A673 (cell line): ENCODE data around the gene FBXO42. TPM values are rescaled to one million over a fixed set of nuclear protein-coding genes. Genes with fewer than 3 reads are reported as not detected.

ENCODE experiments used
- BruUV-seq: library from RNA; stranded (reverse); fragments of 400-500 nt; replicated peaks from 2 replicates; lab custom pipeline; 2021; lab: Mats Ljungman, UMichigan
- CTCF ChIA-PET: fragments of 300-600 bp; sonication (Branson Sonifier 250); formaldehyde crosslinking; loops from one replicate; lab custom pipeline; 2022; ENCODE audit warnings: antibody characterized with exemption; lab: Charles Lee
- POLR2A ChIA-PET: fragments of 300-600 bp; sonication (Branson Sonifier 250); formaldehyde crosslinking; loops from one replicate; lab custom pipeline; 2022; ENCODE audit warnings: antibody characterized with exemption; ENCODE audit not compliant: low non-redundant PET; lab: Charles Lee
- DNase-seq: peaks from one replicate; pipeline ENCODE4 v3.0.0-alpha.2; 2015; ENCODE audit warnings: low spot score
- H3K27ac ChIP-seq: fragments of 200-600 bp; sonication (generic); 2 replicates; pipeline ENCODE4 v1.5.1; 2016; ENCODE audit warnings: mixed run types, low read depth, mild to moderate bottlenecking, mixed read lengths, antibody characterized with exemption, low read length; ENCODE audit not compliant: poor library complexity, severe bottlenecking
- H3K27me3 ChIP-seq: fragments of 200-600 bp; sonication (generic); replicated peaks from 2 replicates; pipeline ENCODE4 v1.6.1; 2017; ENCODE audit warnings: mixed run types, low read depth, mild to moderate bottlenecking, mixed read lengths, antibody characterized with exemption, low read length; ENCODE audit not compliant: insufficient read depth, poor library complexity
- H3K36me3 ChIP-seq: fragments of 200-600 bp; sonication (generic); 2 replicates; pipeline ENCODE4 v1.6.1; 2016; ENCODE audit warnings: mixed run types, mild to moderate bottlenecking, mixed read lengths, antibody characterized with exemption, low read length; ENCODE audit not compliant: insufficient read depth, poor library complexity, severe bottlenecking
- H3K4me1 ChIP-seq: fragments of 200-600 bp; sonication (generic); 2 replicates; pipeline ENCODE4 v1.6.1; 2017; ENCODE audit warnings: mixed run types, mild to moderate bottlenecking, mixed read lengths, antibody characterized with exemption, low read length; ENCODE audit not compliant: insufficient read depth, poor library complexity, severe bottlenecking
- H3K4me3 ChIP-seq: fragments of 200-600 bp; sonication (generic); 2 replicates; pipeline ENCODE4 v1.5.1; 2016; ENCODE audit warnings: low read depth, mixed run types, mild to moderate bottlenecking, mixed read lengths, low read length; ENCODE audit not compliant: poor library complexity, severe bottlenecking
- H3K9me3 ChIP-seq: fragments of 200-600 bp; sonication (generic); 2 replicates; pipeline ENCODE4 v1.6.1; 2016; ENCODE audit warnings: mixed run types, low read depth, mild to moderate bottlenecking, mixed read lengths, antibody characterized with exemption, low read length; ENCODE audit not compliant: poor library complexity, severe bottlenecking
- CTCF ChIP-seq: fragments of 300-800, 200-600 bp; sonication (generic); conservative IDR thresholded peaks from 2 replicates; pipeline ENCODE4 v1.5.1; 2017; ENCODE audit warnings: low read depth, mild to moderate bottlenecking, antibody characterized with exemption, low read length, moderate library complexity, mixed read lengths
- EZH2 ChIP-seq: fragments of 200-600 bp; sonication (generic); IDR thresholded peaks from 2 replicates; pipeline ENCODE4 v1.6.1; 2017; ENCODE audit warnings: borderline replicate concordance, low read depth, mild to moderate bottlenecking, mixed read lengths, antibody characterized with exemption, low read length; ENCODE audit not compliant: poor library complexity, severe bottlenecking
- intact Hi-C: fragments of 100-400 bp; cut with micrococcal nuclease; formaldehyde crosslinking; loops from one replicate; pipeline ENCODE4 v1.10.0; 2022; ENCODE audit not compliant: unreplicated experiment
- total RNA-seq: library from RNA; stranded (reverse); gene quantifications from 2 replicates; pipeline ENCODE4 v1.2.3, GENCODE V29; 2021

Gene FBXO42
- total RNA-seq, 1 experiment from 2014 or later = 19.5 TPM

- no peak for TF ChIP-seq CTCF
- no peak for TF ChIP-seq EZH2
- ChIA-PET POLR2A (interaction anchor here (0.6 to 0.7 kb wide), 4 partner anchors 11 to 624 kb away, joined by 3 to 7 read pairs (median 4); no protein-coding TSS in a partner anchor), CTCF (no interaction called here)
- no TSS peak for BruUV-seq
- H3K4me1 ChIP-seq = peaks cover 4% of the 10 kb centered on the region
- H3K4me3 ChIP-seq = no peak overlapping the region
- H3K36me3 ChIP-seq = no peaks in the 10 kb centered on the region
- intact Hi-C loops = no loop called here
- no peaks in the 10 kb centered on the region for H3K27me3 ChIP-seq
- DNase-seq = no peak
- H3K9me3 ChIP-seq = no peaks in the 10 kb centered on the region
- no peak overlapping the region for H3K27ac ChIP-seq
Measured at GRCh38 chr1:16380868-16381267, 28.6 kb upstream of the FBXO42 start.

GRCh38 chr1:16378443-16378842, 26.2 kb upstream of the FBXO42 start:
- POLR2A ChIA-PET = no interaction called here
- Histone ChIP-seq H3K4me3 (no peak overlapping the region), H3K9me3 (no peaks in the 10 kb centered on the region), H3K27me3 (no peaks in the 10 kb centered on the region), H3K27ac (no peak overlapping the region), H3K36me3 (no peaks in the 10 kb centered on the region), H3K4me1 (peaks cover 23% of the 10 kb centered on the region)
- BruUV-seq = no TSS peak
- no peak for DNase-seq
- intact Hi-C loops = no loop called here
- no peak for TF ChIP-seq EZH2
- TF ChIP-seq CTCF = no peak
- CTCF ChIA-PET = no interaction called here

DNA sequence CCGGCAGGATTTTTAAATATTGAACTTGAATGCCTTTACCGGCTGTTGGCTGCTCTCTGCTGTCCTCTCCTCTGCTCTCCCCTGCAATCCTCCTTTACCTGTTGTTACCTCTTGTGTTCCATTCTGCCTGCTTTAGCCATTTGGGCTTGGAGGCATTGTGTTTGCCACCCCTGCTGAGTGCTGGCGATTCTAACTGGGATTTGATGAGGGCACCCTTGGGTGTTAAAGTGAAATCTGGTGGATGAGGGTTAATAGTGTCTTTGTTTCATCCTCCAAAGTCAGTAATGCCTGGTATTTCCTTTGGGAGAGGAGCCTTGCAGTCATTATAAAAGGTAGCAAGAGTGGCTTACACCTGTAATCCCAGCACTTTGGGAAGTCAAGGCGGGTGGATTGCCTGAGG, 24.7 kb upstream of the FBXO42 start:
- ChIA-PET CTCF (no interaction called here), POLR2A (no interaction called here)
- Histone ChIP-seq H3K27ac (peak overlapping the region; percentile 62), H3K27me3 (no peaks in the 10 kb centered on the region), H3K4me1 (peaks cover 23% of the 10 kb centered on the region), H3K4me3 (no peak overlapping the region), H3K9me3 (no peaks in the 10 kb centered on the region), H3K36me3 (no peaks in the 10 kb centered on the region)
- TF ChIP-seq EZH2 (no peak), CTCF (no peak)
- DNase-seq = no peak
- no TSS peak for BruUV-seq
- intact Hi-C loops = no loop called here
